ENCODE results near the gene MDFI. TPM values are rescaled to one million over a fixed set of nuclear protein-coding genes. Genes with fewer than 3 reads are reported as not detected.

The MDFI gene
- total and polyA plus RNA-seq, 2 experiments from 2014 or later, result not detected

DNA sequence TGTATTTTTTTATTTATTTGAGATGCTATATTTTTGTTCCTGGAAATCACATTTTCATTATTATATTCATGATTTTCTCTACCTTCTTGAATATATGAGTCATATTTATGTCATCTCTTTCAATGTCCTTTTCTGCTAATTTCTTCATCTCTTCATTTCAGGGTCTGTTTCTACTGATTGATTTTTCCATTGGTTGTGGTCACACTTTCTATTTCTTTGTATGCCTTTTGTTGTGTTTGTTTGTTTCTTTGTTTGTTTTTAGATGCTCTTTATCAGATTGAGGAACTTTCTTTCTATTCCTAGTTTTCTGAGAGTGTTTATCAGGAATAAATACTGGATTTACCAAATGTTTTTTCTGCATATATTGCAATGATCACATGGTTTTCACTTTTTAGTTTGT lies 16.9 kb upstream of the MDFI start:
- TF ChIP-seq EZH2 (IDR thresholded peaks at IDR 0.05; ENCODE audit: insufficient read depth, poor library complexity, severe bottlenecking), result no peak
- TF ChIP-seq EZH2phosphoT487 (IDR thresholded peaks at IDR 0.05; ENCODE audit: insufficient read depth, low read depth), result no peak
- no peak overlapping the region for H3K9ac ChIP-seq
- peaks cover 11% of the 10 kb centered on the region; the same call in 1 of the 2 replicates for H3K27me3 ChIP-seq (replicated peaks; ENCODE audit: insufficient read depth)
- H2AFZ ChIP-seq, result no peak overlapping the region
- no peaks in the 10 kb centered on the region for H4K20me1 ChIP-seq (ENCODE audit: insufficient read depth)
- H3K9me3 ChIP-seq (ENCODE audit: low read depth), result peaks cover 4% of the 10 kb centered on the region
- no peak for DNase-seq
- no peaks in the 10 kb centered on the region for H3K4me1 ChIP-seq (ENCODE audit: insufficient read depth)
- H3K36me3 ChIP-seq (ENCODE audit: low read depth), result no peaks in the 10 kb centered on the region
- H3F3A ChIP-seq (ENCODE audit: insufficient read depth), result no peaks in the 10 kb centered on the region
- H3K4me2 ChIP-seq (ENCODE audit: unreplicated experiment), result no peak overlapping the region
- no peaks in the 10 kb centered on the region for H3K79me2 ChIP-seq (ENCODE audit: insufficient read depth)
- in situ Hi-C loops (cut with MboI), result no loop called here
- H3K27ac ChIP-seq, result no peak overlapping the region
- H3K4me3 ChIP-seq, result no peak overlapping the region
- no peaks in the 10 kb centered on the region for H3K9me2 ChIP-seq (ENCODE audit: insufficient read depth)

DNA sequence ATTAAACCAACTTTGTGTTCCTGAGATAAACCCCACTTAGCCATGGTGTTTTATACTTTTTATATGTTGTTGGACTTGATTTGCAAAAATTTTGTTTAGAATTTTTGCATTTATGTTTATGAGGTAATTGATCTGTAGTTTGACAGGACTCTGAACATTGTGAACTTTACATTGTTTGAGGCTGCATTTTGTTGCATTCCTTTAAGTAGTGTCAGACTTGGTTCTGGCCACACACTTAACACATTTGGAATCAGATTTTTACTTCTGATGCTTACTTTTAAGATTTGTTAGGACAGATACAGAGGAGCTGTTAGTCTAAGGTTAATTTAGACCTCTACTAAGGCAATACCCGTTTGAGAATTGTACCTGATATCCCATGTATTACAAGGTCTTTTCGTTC lies 16.5 kb upstream of the MDFI start:
- no peaks in the 10 kb centered on the region for H3K36me3 ChIP-seq (ENCODE audit: low read depth)
- no peak overlapping the region for H3K9ac ChIP-seq
- H4K20me1 ChIP-seq (ENCODE audit: insufficient read depth), result no peaks in the 10 kb centered on the region
- WGBS, 2 experiments (ENCODE audit: low coverage in 1 of 2, low lambda C conversion rate in 2 of 2, missing lambda C conversion rate in 2 of 2), result 10 to 20% methylated on average over 2 of the region's 2 CpGs
- peaks cover 4% of the 10 kb centered on the region for H3K9me3 ChIP-seq (ENCODE audit: low read depth)
- no peak for TF ChIP-seq EZH2 (IDR thresholded peaks at IDR 0.05; ENCODE audit: insufficient read depth, poor library complexity, severe bottlenecking)
- TF ChIP-seq EZH2phosphoT487 (IDR thresholded peaks at IDR 0.05; ENCODE audit: insufficient read depth, low read depth), result no peak
- H3K27me3 ChIP-seq (replicated peaks; ENCODE audit: insufficient read depth), result peaks cover 11% of the 10 kb centered on the region; the same call in 1 of the 2 replicates
- H3K4me3 ChIP-seq, result no peak overlapping the region
- no peaks in the 10 kb centered on the region for H3F3A ChIP-seq (ENCODE audit: insufficient read depth)
- no peak overlapping the region for H3K4me2 ChIP-seq (ENCODE audit: unreplicated experiment)
- no peaks in the 10 kb centered on the region for H3K79me2 ChIP-seq (ENCODE audit: insufficient read depth)
- no peaks in the 10 kb centered on the region for H3K9me2 ChIP-seq (ENCODE audit: insufficient read depth)
- no peak for DNase-seq
- no peak overlapping the region for H3K27ac ChIP-seq
- H2AFZ ChIP-seq, result no peak overlapping the region
- H3K4me1 ChIP-seq (ENCODE audit: insufficient read depth), result no peaks in the 10 kb centered on the region
- in situ Hi-C loops (cut with MboI), result no loop called here

- Histone ChIP-seq H2AFZ (no peak overlapping the region), H3K27ac (no peak overlapping the region), H3K27me3 (replicated peaks; ENCODE audit: insufficient read depth) (peaks cover 11% of the 10 kb centered on the region; the same call in 1 of the 2 replicates), H3K4me3 (no peak overlapping the region), H3K79me2 (ENCODE audit: insufficient read depth) (no peaks in the 10 kb centered on the region), H3K4me2 (ENCODE audit: unreplicated experiment) (no peak overlapping the region), H3K9ac (no peak overlapping the region), H3K9me3 (ENCODE audit: low read depth) (peaks cover 4% of the 10 kb centered on the region), H3K36me3 (ENCODE audit: low read depth) (no peaks in the 10 kb centered on the region), H3K9me2 (ENCODE audit: insufficient read depth) (no peaks in the 10 kb centered on the region), H3F3A (ENCODE audit: insufficient read depth) (no peaks in the 10 kb centered on the region), H3K4me1 (ENCODE audit: insufficient read depth) (no peaks in the 10 kb centered on the region), H4K20me1 (ENCODE audit: insufficient read depth) (no peaks in the 10 kb centered on the region)
- no peak for DNase-seq
- WGBS, 2 experiments (ENCODE audit: low coverage in 1 of 2, low lambda C conversion rate in 2 of 2, missing lambda C conversion rate in 2 of 2), result 8 to 9% methylated on average over 3 of the region's 3 CpGs
- no peak for TF ChIP-seq EZH2 (IDR thresholded peaks at IDR 0.05; ENCODE audit: insufficient read depth, poor library complexity, severe bottlenecking)
- no peak for TF ChIP-seq EZH2phosphoT487 (IDR thresholded peaks at IDR 0.05; ENCODE audit: insufficient read depth, low read depth)
- in situ Hi-C loops (cut with MboI), result no loop called here
These were observed 15.9 kb upstream of the MDFI start for GRCh38 chr6:41622206-41622988.

DNA sequence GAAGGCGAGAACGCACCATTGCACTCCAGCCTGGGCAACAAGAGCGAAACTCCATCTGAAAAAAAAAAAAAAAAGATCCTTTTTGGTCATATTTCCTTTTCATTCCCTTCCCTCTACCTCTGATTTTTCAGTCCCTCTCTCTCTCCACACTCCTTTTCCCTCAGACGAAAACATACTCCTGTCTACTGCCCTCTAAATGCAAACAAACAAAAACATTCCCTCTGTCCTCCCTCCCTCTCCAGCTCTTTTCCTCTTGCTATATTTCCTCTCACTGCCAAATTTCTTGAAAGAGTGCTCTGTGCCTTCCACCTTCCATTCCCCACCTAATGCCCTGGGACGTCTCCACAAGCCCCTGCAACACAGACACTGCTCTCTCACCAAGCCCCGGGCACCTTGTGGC lies 14.9 kb upstream of the MDFI start:
- peaks cover 4% of the 10 kb centered on the region for H3K9me3 ChIP-seq (ENCODE audit: low read depth)
- no peak overlapping the region for H3K4me3 ChIP-seq
- no peaks in the 10 kb centered on the region for H3K4me1 ChIP-seq (ENCODE audit: insufficient read depth)
- H3K36me3 ChIP-seq (ENCODE audit: low read depth), result no peaks in the 10 kb centered on the region
- H3K9me2 ChIP-seq (ENCODE audit: insufficient read depth), result no peaks in the 10 kb centered on the region
- in situ Hi-C loops (cut with MboI), result no loop called here
- no peak overlapping the region for H3K4me2 ChIP-seq (ENCODE audit: unreplicated experiment)
- H3K27ac ChIP-seq, result no peak overlapping the region
- no peak overlapping the region for H3K9ac ChIP-seq
- H3F3A ChIP-seq (ENCODE audit: insufficient read depth), result no peaks in the 10 kb centered on the region
- peaks cover 11% of the 10 kb centered on the region; the same call in 1 of the 2 replicates for H3K27me3 ChIP-seq (replicated peaks; ENCODE audit: insufficient read depth)
- no peak overlapping the region for H2AFZ ChIP-seq
- no peak for DNase-seq
- TF ChIP-seq EZH2phosphoT487 (IDR thresholded peaks at IDR 0.05; ENCODE audit: insufficient read depth, low read depth) (no peak), EZH2 (IDR thresholded peaks at IDR 0.05; ENCODE audit: insufficient read depth, poor library complexity, severe bottlenecking) (no peak)
- no peaks in the 10 kb centered on the region for H3K79me2 ChIP-seq (ENCODE audit: insufficient read depth)
- WGBS, 2 experiments (ENCODE audit: low coverage in 1 of 2, low lambda C conversion rate in 2 of 2, missing lambda C conversion rate in 2 of 2), result 73 to 74% methylated on average over 6 of the region's 6 CpGs
- H4K20me1 ChIP-seq (ENCODE audit: insufficient read depth), result no peaks in the 10 kb centered on the region
